Rectal smooth muscle tissue (tissue), 1 donor: ENCODE data around the gene ASXL1.

ENCODE experiments used
- H3K27ac ChIP-seq: one replicate; pipeline ENCODE4 v1.7.0; 2013; ENCODE audit warnings: low read depth, low read length, inconsistent platforms
- H3K27me3 ChIP-seq: one replicate; pipeline ENCODE4 v1.7.0; 2013; ENCODE audit warnings: low read length; ENCODE audit not compliant: control insufficient read depth, insufficient read depth
- H3K36me3 ChIP-seq: one replicate; pipeline ENCODE4 v1.7.0; 2013; ENCODE audit warnings: low read length; ENCODE audit not compliant: control insufficient read depth, insufficient read depth
- H3K4me1 ChIP-seq: one replicate; pipeline ENCODE4 v1.7.0; 2013; ENCODE audit warnings: low read length; ENCODE audit not compliant: control insufficient read depth, insufficient read depth
- H3K4me3 ChIP-seq: one replicate; pipeline ENCODE4 v1.7.0; 2013; ENCODE audit warnings: low read length
- H3K9ac ChIP-seq: one replicate; pipeline ENCODE4 v1.7.0; 2013; ENCODE audit warnings: low read length

ASXL1 gene

GRCh38 chr20:32474967-32475811 lies 117.1 kb downstream of the ASXL1 start:
- Histone ChIP-seq H3K27me3 (no peaks in the 10 kb centered on the region), H3K9ac (peak overlapping the region; percentile 50), H3K36me3 (peaks cover 5% of the 10 kb centered on the region), H3K4me1 (peaks cover 58% of the 10 kb centered on the region), H3K4me3 (peak overlapping the region; percentile 68), H3K27ac (peak overlapping the region; percentile 91)

- H3K27ac ChIP-seq = peak overlapping the region; percentile 91
- peak overlapping the region; percentile 48 for H3K4me3 ChIP-seq
- H3K9ac ChIP-seq = peak overlapping the region; percentile 50
- no peaks in the 10 kb centered on the region for H3K27me3 ChIP-seq
- H3K4me1 ChIP-seq = peaks cover 61% of the 10 kb centered on the region
- H3K36me3 ChIP-seq = no peaks in the 10 kb centered on the region
Measured at GRCh38 chr20:32476684-32477593, 118.8 kb downstream of the ASXL1 start.

- H3K27ac ChIP-seq = peak overlapping the region; percentile 91
- peaks cover 60% of the 10 kb centered on the region for H3K4me1 ChIP-seq
- H3K4me3 ChIP-seq = no peak overlapping the region
- no peaks in the 10 kb centered on the region for H3K27me3 ChIP-seq
- peak overlapping the region; percentile 4 for H3K9ac ChIP-seq
- no peaks in the 10 kb centered on the region for H3K36me3 ChIP-seq
Measured at GRCh38 chr20:32477594-32478512, 119.7 kb downstream of the ASXL1 start.

- Histone ChIP-seq H3K9ac (no peak overlapping the region), H3K27me3 (no peaks in the 10 kb centered on the region), H3K4me3 (no peak overlapping the region), H3K4me1 (peaks cover 54% of the 10 kb centered on the region), H3K27ac (no peak overlapping the region), H3K36me3 (no peaks in the 10 kb centered on the region)
Measured at GRCh38 chr20:32478576-32478975, 120.4 kb downstream of the ASXL1 start.

- H3K27ac ChIP-seq = no peak overlapping the region
- H3K27me3 ChIP-seq = no peaks in the 10 kb centered on the region
- peaks cover 49% of the 10 kb centered on the region for H3K4me1 ChIP-seq
- no peak overlapping the region for H3K9ac ChIP-seq
- no peak overlapping the region for H3K4me3 ChIP-seq
- no peaks in the 10 kb centered on the region for H3K36me3 ChIP-seq
Measured at GRCh38 chr20:32479012-32479411, 120.9 kb downstream of the ASXL1 start.

GRCh38 chr20:32479697-32480171 lies 121.6 kb downstream of the ASXL1 start:
- Histone ChIP-seq H3K4me3 (no peak overlapping the region), H3K36me3 (no peaks in the 10 kb centered on the region), H3K27me3 (no peaks in the 10 kb centered on the region), H3K27ac (no peak overlapping the region), H3K4me1 (peaks cover 42% of the 10 kb centered on the region), H3K9ac (no peak overlapping the region)

- H3K4me3 ChIP-seq = peak overlapping the region; percentile 17
- peak overlapping the region; percentile 80 for H3K27ac ChIP-seq
- H3K27me3 ChIP-seq = no peaks in the 10 kb centered on the region
- peaks cover 39% of the 10 kb centered on the region for H3K4me1 ChIP-seq
- no peaks in the 10 kb centered on the region for H3K36me3 ChIP-seq
- H3K9ac ChIP-seq = peak overlapping the region; percentile 17
Measured at GRCh38 chr20:32480371-32481241, 122.5 kb downstream of the ASXL1 start.

- H3K27ac ChIP-seq = peak overlapping the region; percentile 80
Measured at GRCh38 chr20:32481311-32482142, 123.4 kb downstream of the ASXL1 start.

GRCh38 chr20:32482143-32482441 lies 124.0 kb downstream of the ASXL1 start:
- H3K4me1 ChIP-seq = peaks cover 24% of the 10 kb centered on the region
- no peaks in the 10 kb centered on the region for H3K36me3 ChIP-seq
- peak overlapping the region; percentile 67 for H3K4me3 ChIP-seq
- peak overlapping the region; percentile 80 for H3K27ac ChIP-seq
- no peaks in the 10 kb centered on the region for H3K27me3 ChIP-seq
- peak overlapping the region; percentile 14 for H3K9ac ChIP-seq

More at GRCh38 chr20:32481311-32482142, 123.4 kb downstream of the ASXL1 start:
- peaks cover 30% of the 10 kb centered on the region for H3K4me1 ChIP-seq
- no peak overlapping the region for H3K9ac ChIP-seq
- no peaks in the 10 kb centered on the region for H3K27me3 ChIP-seq
- no peaks in the 10 kb centered on the region for H3K36me3 ChIP-seq
- peak overlapping the region; percentile 67 for H3K4me3 ChIP-seq

GRCh38 chr20:32482442-32483261 lies 124.5 kb downstream of the ASXL1 start:
- peaks cover 19% of the 10 kb centered on the region for H3K4me1 ChIP-seq
- no peaks in the 10 kb centered on the region for H3K27me3 ChIP-seq
- peak overlapping the region; percentile 67 for H3K4me3 ChIP-seq
- H3K9ac ChIP-seq = peak overlapping the region; percentile 14
- peak overlapping the region; percentile 80 for H3K27ac ChIP-seq
- no peaks in the 10 kb centered on the region for H3K36me3 ChIP-seq
